Heart right ventricle (tissue), 16 donors: Measurements from ENCODE around the gene TECPR2. TPM values are rescaled to one million over a fixed set of nuclear protein-coding genes. Genes with fewer than 3 reads are reported as not detected.

Source experiments
- ATAC-seq, 8 donors: fragments of 200-7000 bp; cut with Tn5 transposase; one replicate each; pipeline ENCODE4 v1.9.1; 2020; ENCODE audit warnings: mild to moderate bottlenecking in 8 of 8, moderate library complexity in 8 of 8, moderate number of reproducible peaks in 1 of 8
- DNase-seq, 2 donors: peaks; one replicate each; pipeline ENCODE4 v3.0.0-alpha.2; 2020
- H3K27ac ChIP-seq, 10 donors: fragments of 200-600 bp; sonication (generic) in 2 of 10; one replicate each; pipeline versions ENCODE4 v1.5.0 to v1.8.0; 2020 to 2022; ENCODE audit warnings: mild to moderate bottlenecking in 3 of 10
- H3K27me3 ChIP-seq, 7 donors: fragments of 200-600 bp; one replicate each; pipeline ENCODE4 v1.8.0; 2021 to 2022; ENCODE audit warnings: mild to moderate bottlenecking in 2 of 7
- H3K36me3 ChIP-seq, 9 donors: fragments of 200-600 bp; sonication (generic) in 1 of 9; one replicate each; pipeline versions ENCODE4 v1.5.0 to v1.8.0; 2020 to 2022; ENCODE audit warnings: mild to moderate bottlenecking in 2 of 9
- H3K4me1 ChIP-seq, 9 donors: fragments of 200-600 bp; sonication (generic) in 1 of 9; one replicate each; pipeline versions ENCODE4 v1.5.0 to v1.8.0; 2020 to 2022; ENCODE audit warnings: mild to moderate bottlenecking in 4 of 9
- H3K4me3 ChIP-seq, 10 donors: fragments of 200-600 bp; sonication (generic) in 2 of 10; one replicate each; pipeline versions ENCODE4 v1.5.0 to v1.8.0; 2020 to 2022; ENCODE audit warnings: mild to moderate bottlenecking in 7 of 10, moderate library complexity in 2 of 10
- H3K9me3 ChIP-seq, 11 donors: fragments of 200-600 bp in 10 of 11; sonication (generic) in 2 of 11; one replicate each; pipeline versions ENCODE4 v1.5.0 to v1.8.0; 2013 to 2022; ENCODE audit warnings: mild to moderate bottlenecking in 2 of 11, control low read depth in 1 of 11, moderate library complexity in 1 of 11
- CTCF ChIP-seq, 9 donors: fragments of 200-600 bp; sonication (generic) in 2 of 9; IDR thresholded peaks; one replicate each; pipeline versions ENCODE4 v1.5.0 to v1.8.0; 2021 to 2022; ENCODE audit warnings: antibody characterized with exemption in 9 of 9, mild to moderate bottlenecking in 5 of 9, moderate library complexity in 1 of 9
- WGBS, 2 donors: extraction: QIAGEN DNeasy Blood & Tissue Kit; methylation state at CpG; one replicate each; pipeline ENCODE4 v1.1.7; 2013; ENCODE audit warnings: inconsistent platforms in 1 of 2; 5-methylcytosine and 5-hydroxymethylcytosine counted together
- intact Hi-C, 10 donors: fragments of 100-400 bp; cut with DNase I; formaldehyde crosslinking; loops; one replicate each; pipeline versions ENCODE4 v1.11.1 to v1.14.2; 2022
- polyA plus RNA-seq, 2 donors: library from polyadenylated mRNA; stranded (reverse); fragments of 200-250 nt; gene quantifications; one replicate each; pipeline ENCODE4 v1.2.3, GENCODE V29; 2013
- total RNA-seq, 10 donors: library from RNA; stranded (reverse); fragmentation: NEBNext Ultra II Directional in 3 of 10; extraction: Animal tissue kit (Norgen Biotek cat#: 25700) in 3 of 10; gene quantifications; one replicate each; pipeline versions ENCODE4 v1.2.1 to v1.2.4, GENCODE V29; 2021 to 2023
- donor health status: Arrhythmogenic right ventricular cardiomyopathy.
- donor health status: ischemic (EF 13 %, LVEDD 7.1; RV severe dilation, severe dysfunction).
- donor health status: healthy with polysubstance abuse.
- donor health status: DM: no; HTN: yes; CAD: no.
- donor health status: DM: no; HTN: no; CAD: no.
- donor health status: ischemic (EF 25% LVEDD 6.9; RV normal size, moderate dysfunction).
- donor health status: ischemic (EF 25% LVEDD 5.7; RV mildly dilated, moderate dysfunction).
- donor health status: healthy.
- donor health status: DM: yes; HTN: yes; CAD: no.
- donor health status: Ischemic cardiomyopathy.
- donor health status: ischemic (EF 35%, LVEDD 5.7; RV mildly dilated, moderate dysfunction).
- donor health status: nonischemic (EF 11% LVEDD 7.7; RV severe dilation, severe dysfunction).
- donor health status: DM: yes; HTN: yes; CAD: no.
- donor health status: PGD.
- donor health status: ischemic (EF 29% LVEDD 5.4; RV normal size, mild dysfunction).
- donor health status: nonischemic (EF 23%, LVEDD 6.1; RV moderate dilation, normal function).

Gene TECPR2
- total and polyA plus RNA-seq, 12 donors: 6.8 to 34.2 (median 24.8) TPM

GRCh38 chr14:102474934-102475333 lies 112.2 kb downstream of the TECPR2 start:
- H3K9me3 ChIP-seq: no peaks in the 10 kb centered on the region
- peak overlapping the region in 9 of 10 donors; percentile 18 to 68 (median 55) for H3K27ac ChIP-seq
- TF ChIP-seq CTCF (IDR thresholded peaks at IDR 0.05): no peak
- DNase-seq (peak; percentile 78 to 84), ATAC-seq (peak; percentile 88 to 96 (median 94))
- no peaks in the 10 kb centered on the region for H3K27me3 ChIP-seq
- WGBS, 2 donors: 33 to 46% methylated on average over 5 of the region's 5 CpGs
- intact Hi-C loops: no loop called here
- H3K4me1 ChIP-seq: peaks cover 0 to 23% (median 18%) of the 10 kb centered on the region in 9 donors
- H3K36me3 ChIP-seq: peaks cover 0 to 22% (median 8%) of the 10 kb centered on the region in 9 donors
- peak overlapping the region in 3 of 10 donors; percentile 7 to 18 (median 12) for H3K4me3 ChIP-seq

- Histone ChIP-seq H3K4me1 (peaks cover 0 to 28% (median 18%) of the 10 kb centered on the region in 9 donors), H3K36me3 (peaks cover 0 to 8% (median 0%) of the 10 kb centered on the region in 9 donors), H3K27me3 (no peaks in the 10 kb centered on the region), H3K9me3 (peaks cover 0 to 8% (median 0%) of the 10 kb centered on the region in 11 donors), H3K4me3 (no peak overlapping the region), H3K27ac (peak overlapping the region in 9 of 10 donors; percentile 11 to 71 (median 63))
- intact Hi-C loops: no loop called here
- TF ChIP-seq CTCF (IDR thresholded peaks at IDR 0.05): no peak
- DNase-seq: no peak
- WGBS, 2 donors: 98 to 99% methylated on average over 2 of the region's 2 CpGs
- ATAC-seq: no peak
These were observed 116.4 kb downstream of the TECPR2 start for GRCh38 chr14:102479107-102479506.

DNA sequence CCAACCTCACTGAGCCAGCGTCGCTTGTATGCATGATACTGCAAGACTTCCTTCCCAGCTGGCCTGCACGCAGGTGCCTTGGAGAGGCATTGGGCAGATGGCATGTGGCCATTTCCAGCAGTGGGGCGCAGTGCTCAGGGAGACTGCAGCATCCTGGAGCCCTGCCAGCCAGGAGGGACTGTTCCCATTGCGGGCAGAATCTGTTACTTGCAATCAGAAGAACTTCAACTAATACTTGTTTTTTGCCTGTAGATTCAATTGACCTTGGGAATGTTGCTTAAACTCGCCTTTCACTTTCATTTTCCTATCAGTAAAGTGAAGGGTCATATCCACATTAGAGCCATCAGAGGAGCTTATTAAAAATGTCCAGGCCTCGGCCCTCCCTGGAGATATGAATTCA lies 117.0 kb downstream of the TECPR2 start:
- peak; percentile 25 to 68 (median 58) for ATAC-seq
- Histone ChIP-seq H3K27ac (peak overlapping the region; percentile 11 to 71 (median 58)), H3K4me1 (peaks cover 0 to 26% (median 14%) of the 10 kb centered on the region in 9 donors), H3K9me3 (peaks cover 0 to 8% (median 0%) of the 10 kb centered on the region in 11 donors), H3K36me3 (peaks cover 0 to 8% (median 0%) of the 10 kb centered on the region in 9 donors), H3K27me3 (no peaks in the 10 kb centered on the region), H3K4me3 (peak overlapping the region in 5 of 10 donors; percentile 12 to 33 (median 14))
- 26% methylated on average over 7 of the region's 7 CpGs for WGBS, 2 donors
- TF ChIP-seq CTCF (IDR thresholded peaks at IDR 0.05): no peak
- DNase-seq: peak in 1 of 2 donors; percentile 72
- intact Hi-C loops: no loop called here

DNA sequence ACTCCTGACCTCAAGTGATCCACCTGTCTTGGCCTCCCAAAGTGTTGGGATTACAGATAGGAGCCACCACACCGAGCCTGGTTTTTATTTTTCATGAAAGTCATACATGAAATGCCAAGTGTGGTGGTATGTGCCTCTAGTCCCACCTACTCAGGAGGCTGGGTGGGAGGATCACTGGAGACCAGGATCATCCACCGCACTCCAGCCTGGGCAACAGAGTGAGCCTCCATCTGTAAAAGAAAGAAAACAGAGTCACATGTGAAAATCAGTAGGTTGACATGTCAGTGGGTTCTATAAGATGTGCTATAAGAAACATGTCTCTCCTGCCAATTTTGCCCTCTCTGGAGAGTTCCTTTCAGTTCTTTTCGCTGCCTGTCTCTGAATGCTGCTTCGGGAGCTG lies 118.6 kb downstream of the TECPR2 start:
- Histone ChIP-seq H3K36me3 (peaks cover 0 to 8% (median 0%) of the 10 kb centered on the region in 9 donors), H3K27ac (no peak overlapping the region), H3K4me1 (peaks cover 0 to 15% (median 8%) of the 10 kb centered on the region in 9 donors), H3K27me3 (no peaks in the 10 kb centered on the region), H3K9me3 (peaks cover 0 to 8% (median 0%) of the 10 kb centered on the region in 11 donors), H3K4me3 (no peak overlapping the region)
- ATAC-seq: no peak
- intact Hi-C loops: no loop called here
- WGBS, 2 donors: 97 to 98% methylated on average over 4 of the region's 4 CpGs
- TF ChIP-seq CTCF (IDR thresholded peaks at IDR 0.05): no peak
- DNase-seq: no peak
